Measurements from ENCODE around the gene ACVR2B.

Gene ACVR2B

GRCh38 chr3:38458796-38459498 lies 5.3 kb downstream of the ACVR2B start:
- no peak for DNase-seq

- DNase-seq, result no peak
Observed at GRCh38 chr3:38459499-38460048, 5.9 kb downstream of the ACVR2B start.

- DNase-seq, result no peak
Observed at GRCh38 chr3:38460377-38461270, 6.9 kb downstream of the ACVR2B start.

- DNase-seq, result no peak
Observed at GRCh38 chr3:38465588-38466154, 12.0 kb downstream of the ACVR2B start.

GRCh38 chr3:38468765-38469164 lies 15.1 kb downstream of the ACVR2B start:
- no peak for DNase-seq

GRCh38 chr3:38469852-38470251 lies 16.2 kb downstream of the ACVR2B start:
- no peak for DNase-seq

GRCh38 chr3:38471260-38471857 lies 17.7 kb downstream of the ACVR2B start:
- no peak for DNase-seq

- DNase-seq, result no peak
Observed at GRCh38 chr3:38472342-38472741, 18.7 kb downstream of the ACVR2B start.

- DNase-seq, result no peak
Observed at GRCh38 chr3:38473229-38473628, 19.5 kb downstream of the ACVR2B start.

- no peak for DNase-seq
Observed at GRCh38 chr3:38474928-38475605, 21.4 kb downstream of the ACVR2B start.

GRCh38 chr3:38475716-38476115 lies 22.0 kb downstream of the ACVR2B start:
- no peak for DNase-seq

GRCh38 chr3:38476157-38476756 lies 22.6 kb downstream of the ACVR2B start:
- DNase-seq, result no peak

GRCh38 chr3:38477057-38477820 lies 23.5 kb downstream of the ACVR2B start:
- no peak for DNase-seq

GRCh38 chr3:38477839-38478450 lies 24.3 kb downstream of the ACVR2B start:
- no peak for DNase-seq

GRCh38 chr3:38478901-38479300 lies 25.2 kb downstream of the ACVR2B start:
- DNase-seq, result no peak

- peak; percentile 62 for DNase-seq
Observed at GRCh38 chr3:38479431-38480092, 25.9 kb downstream of the ACVR2B start.

GRCh38 chr3:38480093-38480445 lies 26.4 kb downstream of the ACVR2B start:
- DNase-seq, result no peak

- no peak for DNase-seq
Observed at GRCh38 chr3:38480930-38481329, 27.2 kb downstream of the ACVR2B start.

GRCh38 chr3:38482951-38483350 lies 29.3 kb downstream of the ACVR2B start:
- no peak for DNase-seq

GRCh38 chr3:38487323-38487722 lies 33.6 kb downstream of the ACVR2B start:
- no peak for DNase-seq

Data from CD4-positive, alpha-beta T cell treated with Interleukin-21 for 1 hour (primary cell).